RPMI7951 (cell line): ENCODE measurements around the gene TOM1L2. TPM values are rescaled to one million over a fixed set of nuclear protein-coding genes. Genes with fewer than 3 reads are reported as not detected.

Experiments used
- DNase-seq: peaks from one replicate; pipeline ENCODE4 v3.0.0-alpha.2; 2012; ENCODE audit warnings: low read depth
- total RNA-seq: library from RNA; depleted of rRNA; stranded (reverse); fragments of >200 nt; shearing (Covaris generic); gene quantifications from 2 replicates; pipeline ENCODE4 v1.2.3, GENCODE V29; 2014; rRNA removed

Gene TOM1L2
- total RNA-seq, 1 experiment from 2014 or later, result 18.5 TPM

- no peak for DNase-seq
Measured at GRCh38 chr17:17807440-17807839, 164.8 kb downstream of the TOM1L2 start.

- no peak for DNase-seq
Measured at GRCh38 chr17:17806611-17807274, 165.5 kb downstream of the TOM1L2 start.

- no peak for DNase-seq
Measured at GRCh38 chr17:17806035-17806434, 166.2 kb downstream of the TOM1L2 start.

GRCh38 chr17:17805575-17805974 lies 166.6 kb downstream of the TOM1L2 start:
- no peak for DNase-seq

GRCh38 chr17:17804007-17804406 lies 168.2 kb downstream of the TOM1L2 start:
- DNase-seq, result no peak

GRCh38 chr17:17801800-17802481 lies 170.3 kb downstream of the TOM1L2 start:
- DNase-seq, result no peak

- DNase-seq, result no peak
Measured at GRCh38 chr17:17800504-17801021, 171.6 kb downstream of the TOM1L2 start.

- DNase-seq, result no peak
Measured at GRCh38 chr17:17798573-17799255, 173.5 kb downstream of the TOM1L2 start.

GRCh38 chr17:17798010-17798556 lies 174.1 kb downstream of the TOM1L2 start:
- no peak for DNase-seq

GRCh38 chr17:17797119-17797809 lies 174.9 kb downstream of the TOM1L2 start:
- no peak for DNase-seq

- DNase-seq, result no peak
Measured at GRCh38 chr17:17796787-17797061, 175.5 kb downstream of the TOM1L2 start.

GRCh38 chr17:17795946-17796786 lies 176.0 kb downstream of the TOM1L2 start:
- no peak for DNase-seq

GRCh38 chr17:17795296-17795695 lies 176.9 kb downstream of the TOM1L2 start:
- no peak for DNase-seq

- no peak for DNase-seq
Measured at GRCh38 chr17:17794382-17794781, 177.8 kb downstream of the TOM1L2 start.

Other genes starting within 250 kb of the TOM1L2 start
- gene SREBF1, start 135.4 kb downstream of the TOM1L2 start, total RNA-seq, result 24.3 and 25.7 TPM in 2 replicates
- gene DRC3, start 462 bp upstream of the TOM1L2 start, total RNA-seq, result 0.59 and 2.2 TPM in 2 replicates
- 13.3 and 14.0 TPM in 2 replicates for gene ATPAF2, start 66.8 kb upstream of the TOM1L2 start, total RNA-seq
- 4.9 and 6.0 TPM in 2 replicates for gene GID4, start 67.0 kb upstream of the TOM1L2 start, total RNA-seq
- 25.7 and 45.5 TPM in 2 replicates for gene DRG2, start 115.5 kb upstream of the TOM1L2 start, total RNA-seq
- gene MYO15A, start 136.4 kb upstream of the TOM1L2 start, total RNA-seq, result 0.24 TPM in 1 of 2 replicates, not detected in the other
- gene ALKBH5, start 211.4 kb upstream of the TOM1L2 start, total RNA-seq, result 62.8 and 65.1 TPM in 2 replicates